ENCODE results near the gene ELF1.

DNA sequence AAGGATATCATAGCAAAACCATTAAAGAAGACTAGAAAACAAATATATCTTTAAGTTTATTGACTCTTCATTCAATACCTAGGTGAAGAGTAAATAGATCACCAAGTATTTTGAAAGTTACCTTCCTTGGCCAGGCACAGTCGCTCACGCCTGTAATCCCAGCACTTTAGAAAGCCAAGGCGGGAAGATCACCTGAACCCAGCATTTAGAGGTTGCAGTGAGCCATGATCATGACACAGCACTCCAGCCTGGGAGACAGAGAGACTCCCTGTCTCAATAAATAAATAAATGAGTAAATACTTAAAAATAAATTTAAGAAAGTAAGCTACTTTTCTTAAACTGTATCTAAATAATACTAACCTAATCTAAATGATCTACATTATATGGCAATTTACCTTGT, 33.3 kb upstream of the ELF1 start:
- TF ChIP-seq, protein P1, sequence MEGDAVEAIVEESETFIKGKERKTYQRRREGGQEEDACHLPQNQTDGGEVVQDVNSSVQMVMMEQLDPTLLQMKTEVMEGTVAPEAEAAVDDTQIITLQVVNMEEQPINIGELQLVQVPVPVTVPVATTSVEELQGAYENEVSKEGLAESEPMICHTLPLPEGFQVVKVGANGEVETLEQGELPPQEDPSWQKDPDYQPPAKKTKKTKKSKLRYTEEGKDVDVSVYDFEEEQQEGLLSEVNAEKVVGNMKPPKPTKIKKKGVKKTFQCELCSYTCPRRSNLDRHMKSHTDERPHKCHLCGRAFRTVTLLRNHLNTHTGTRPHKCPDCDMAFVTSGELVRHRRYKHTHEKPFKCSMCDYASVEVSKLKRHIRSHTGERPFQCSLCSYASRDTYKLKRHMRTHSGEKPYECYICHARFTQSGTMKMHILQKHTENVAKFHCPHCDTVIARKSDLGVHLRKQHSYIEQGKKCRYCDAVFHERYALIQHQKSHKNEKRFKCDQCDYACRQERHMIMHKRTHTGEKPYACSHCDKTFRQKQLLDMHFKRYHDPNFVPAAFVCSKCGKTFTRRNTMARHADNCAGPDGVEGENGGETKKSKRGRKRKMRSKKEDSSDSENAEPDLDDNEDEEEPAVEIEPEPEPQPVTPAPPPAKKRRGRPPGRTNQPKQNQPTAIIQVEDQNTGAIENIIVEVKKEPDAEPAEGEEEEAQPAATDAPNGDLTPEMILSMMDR (conservative IDR thresholded peaks at IDR 0.05; ENCODE audit: low read length), result no peak
- TF ChIP-seq EZH2phosphoT487 (IDR thresholded peaks at IDR 0.05; ENCODE audit: borderline replicate concordance), result no peak
